Thyroid gland (tissue), 4 donors: Measurements from ENCODE around the gene ACTR1A. TPM values are rescaled to one million over a fixed set of nuclear protein-coding genes. Genes with fewer than 3 reads are reported as not detected.
A peak's percentile ranks its signal among the peaks of the same experiment; 100 is the strongest.

ENCODE experiments used
- DNase-seq, 2 donors: peaks; one replicate each; pipeline ENCODE4 v3.0.0-alpha.2; 2019
- H3K27ac ChIP-seq, 3 donors: fragments of 200-600 bp; sonication (generic); 1 replicate in 2 of 3; 2 replicates in 1 of 3; pipeline ENCODE4 v1.5.1; 2016 to 2019; ENCODE audit warnings: mild to moderate bottlenecking in 1 of 3, moderate library complexity in 1 of 3
- H3K27me3 ChIP-seq: fragments of 200-600 bp; sonication (generic); one replicate; pipeline ENCODE4 v1.5.1; 2019
- H3K36me3 ChIP-seq, 2 donors: fragments of 200-600 bp; sonication (generic); one replicate each; pipeline ENCODE4 v1.5.1; 2016 to 2019
- H3K4me1 ChIP-seq, 2 donors: fragments of 200-600 bp; sonication (generic); one replicate each; pipeline ENCODE4 v1.5.1; 2017 to 2019
- H3K4me3 ChIP-seq, 3 donors: fragments of 200-600 bp; sonication (generic); replicated peaks in 1 of 3; 1 replicate in 2 of 3; 2 replicates in 1 of 3; pipeline ENCODE4 v1.5.1; 2016; ENCODE audit warnings: mild to moderate bottlenecking in 1 of 3
- H3K9me3 ChIP-seq: fragments of 200-600 bp; sonication (generic); one replicate; pipeline ENCODE4 v1.5.1; 2017
- POLR2A ChIP-seq, 2 donors: fragments of 450-650 bp; IDR thresholded peaks; one replicate each; pipeline ENCODE4 v1.6.1; 2017; ENCODE audit warnings: antibody characterized with exemption in 2 of 2, mild to moderate bottlenecking in 2 of 2, moderate library complexity in 1 of 2
- WGBS, 2 donors: methylation state at CpG; one replicate each; pipeline ENCODE4 v1.1.5; 2017; 5-methylcytosine and 5-hydroxymethylcytosine counted together
- intact Hi-C: fragments of 100-400 bp; cut with DNase I; formaldehyde crosslinking; loops from one replicate; pipeline ENCODE4 v1.15.1; 2023
- total RNA-seq, 4 donors: library from RNA; depleted of rRNA; stranded (reverse); fragments of >200 nt; gene quantifications; one replicate each; pipeline ENCODE4 v1.2.3, GENCODE V29; 2016
- TF ChIP-seq, protein P1 (sequence below), 6 experiments: fragments of 200-600 bp in 3 of 6; fragments of 450-650 bp in 3 of 6; sonication (generic) in 3 of 6; IDR thresholded peaks; one replicate each; pipeline ENCODE4 v1.5.1; 2016 to 2019; ENCODE audit warnings: antibody characterized with exemption in 6 of 6, mild to moderate bottlenecking in 2 of 6, inconsistent platforms in 1 of 6, moderate library complexity in 1 of 6

Gene ACTR1A
- total RNA-seq, 4 donors from 2014 or later: 94.1 to 111 (median 103) TPM

DNA sequence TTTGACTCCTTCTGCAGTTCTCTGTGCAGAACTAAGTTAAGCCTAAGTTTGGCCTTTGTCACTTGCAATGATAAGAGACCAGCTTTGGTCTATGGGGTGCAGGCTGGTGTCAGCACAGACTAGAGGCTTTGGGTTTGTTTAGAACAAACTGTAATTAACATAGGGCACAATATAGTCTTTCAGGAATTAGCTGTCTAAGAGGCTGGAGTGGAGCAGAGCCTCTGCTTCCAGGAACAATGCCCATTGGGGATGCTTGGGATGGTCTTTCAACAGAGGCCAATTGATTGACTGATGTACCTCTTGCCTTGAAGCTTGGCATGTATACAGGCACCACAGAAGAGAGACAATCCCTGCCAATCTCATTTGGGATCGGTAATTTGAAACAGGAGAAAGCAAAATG is 6.0 kb upstream of the ACTR1A start:
- Histone ChIP-seq H3K4me3 (no peak overlapping the region), H3K9me3 (no peaks in the 10 kb centered on the region), H3K36me3 (peaks cover 0 to 4% of the 10 kb centered on the region in 2 donors), H3K27me3 (no peaks in the 10 kb centered on the region), H3K4me1 (peaks cover 20 to 28% of the 10 kb centered on the region in 2 donors), H3K27ac (no peak overlapping the region)
- intact Hi-C loops: loop anchor here (5.0 to 10.0 kb wide), 2 partner anchors 74 to 354 kb away; partner anchors contain the start of gene NOLC1
- WGBS, 2 donors: 81 to 94% methylated on average over 1 of the region's 1 CpG
- TF ChIP-seq, protein P1, sequence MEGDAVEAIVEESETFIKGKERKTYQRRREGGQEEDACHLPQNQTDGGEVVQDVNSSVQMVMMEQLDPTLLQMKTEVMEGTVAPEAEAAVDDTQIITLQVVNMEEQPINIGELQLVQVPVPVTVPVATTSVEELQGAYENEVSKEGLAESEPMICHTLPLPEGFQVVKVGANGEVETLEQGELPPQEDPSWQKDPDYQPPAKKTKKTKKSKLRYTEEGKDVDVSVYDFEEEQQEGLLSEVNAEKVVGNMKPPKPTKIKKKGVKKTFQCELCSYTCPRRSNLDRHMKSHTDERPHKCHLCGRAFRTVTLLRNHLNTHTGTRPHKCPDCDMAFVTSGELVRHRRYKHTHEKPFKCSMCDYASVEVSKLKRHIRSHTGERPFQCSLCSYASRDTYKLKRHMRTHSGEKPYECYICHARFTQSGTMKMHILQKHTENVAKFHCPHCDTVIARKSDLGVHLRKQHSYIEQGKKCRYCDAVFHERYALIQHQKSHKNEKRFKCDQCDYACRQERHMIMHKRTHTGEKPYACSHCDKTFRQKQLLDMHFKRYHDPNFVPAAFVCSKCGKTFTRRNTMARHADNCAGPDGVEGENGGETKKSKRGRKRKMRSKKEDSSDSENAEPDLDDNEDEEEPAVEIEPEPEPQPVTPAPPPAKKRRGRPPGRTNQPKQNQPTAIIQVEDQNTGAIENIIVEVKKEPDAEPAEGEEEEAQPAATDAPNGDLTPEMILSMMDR (IDR thresholded peaks at IDR 0.05): no peak
- TF ChIP-seq POLR2A (IDR thresholded peaks at IDR 0.05): no peak
- DNase-seq: no peak

DNA sequence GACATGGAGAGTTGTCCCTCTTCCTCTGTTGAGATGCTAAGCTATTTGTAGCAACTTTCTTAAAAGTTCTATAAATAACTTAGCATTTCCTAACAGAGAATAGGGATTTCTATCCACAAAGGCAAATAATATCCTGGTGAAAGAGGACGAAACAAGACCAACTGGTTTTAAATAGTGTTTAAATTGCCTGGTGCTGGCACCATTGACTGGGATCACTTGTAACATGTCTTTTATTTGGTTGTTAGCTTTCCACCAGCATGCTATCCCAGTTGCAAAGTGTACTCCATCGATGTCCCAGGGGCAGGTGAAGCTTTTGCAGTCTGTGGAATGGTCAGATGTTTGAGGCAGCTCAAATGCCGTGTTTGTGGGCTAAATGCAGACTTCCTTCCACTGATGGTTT is 5.0 kb upstream of the ACTR1A start:
- Histone ChIP-seq H3K36me3 (peaks cover 0 to 4% of the 10 kb centered on the region in 2 donors), H3K4me3 (no peak overlapping the region), H3K27ac (no peak overlapping the region), H3K9me3 (no peaks in the 10 kb centered on the region), H3K27me3 (no peaks in the 10 kb centered on the region), H3K4me1 (peaks cover 26 to 33% of the 10 kb centered on the region in 2 donors)
- intact Hi-C loops: loop anchor here (5.0 to 10.0 kb wide), 2 partner anchors 75 to 353 kb away; partner anchors contain the start of gene NOLC1
- 69 to 79% methylated on average over 3 of the region's 3 CpGs for WGBS, 2 donors
- DNase-seq: no peak
- TF ChIP-seq, protein P1 (IDR thresholded peaks at IDR 0.05): no peak
- TF ChIP-seq POLR2A (IDR thresholded peaks at IDR 0.05): no peak

DNA sequence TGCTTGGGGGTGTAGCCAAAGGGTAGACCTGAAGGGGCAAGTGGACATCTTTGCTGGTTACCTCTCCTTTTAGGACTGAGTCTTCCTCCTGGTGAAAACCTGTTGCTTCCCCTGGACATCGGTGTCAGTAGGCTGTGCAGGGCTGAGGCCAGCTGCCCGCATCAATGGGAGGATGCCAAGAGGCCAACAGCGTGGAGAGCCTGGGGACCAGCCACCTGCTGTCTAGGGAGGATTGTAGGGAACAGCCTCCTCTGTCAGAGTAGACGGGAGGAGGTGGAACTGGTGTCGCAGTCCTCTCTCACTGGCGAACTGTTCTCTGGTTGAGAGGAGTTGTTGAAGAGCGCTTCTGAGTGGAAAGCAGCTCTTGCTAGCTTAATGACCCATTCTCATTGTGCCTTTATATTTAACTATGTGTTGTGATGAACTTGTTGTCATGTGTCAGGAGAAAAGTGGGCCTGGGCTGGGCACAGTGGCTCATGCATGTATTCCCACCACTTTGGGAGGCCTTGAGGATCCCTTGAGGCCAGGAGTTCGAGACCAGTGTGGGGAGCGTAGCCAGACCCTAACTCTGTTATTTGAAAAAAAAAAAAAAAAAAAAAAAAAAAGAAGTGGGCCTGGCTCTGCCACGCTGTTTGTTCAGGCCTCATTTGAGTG is 3.1 kb upstream of the ACTR1A start:
- Histone ChIP-seq H3K4me3 (no peak overlapping the region), H3K4me1 (peaks cover 34 to 35% of the 10 kb centered on the region in 2 donors), H3K36me3 (peaks cover 0 to 4% of the 10 kb centered on the region in 2 donors), H3K27ac (no peak overlapping the region), H3K9me3 (no peaks in the 10 kb centered on the region), H3K27me3 (no peaks in the 10 kb centered on the region)
- WGBS, 2 donors: 27 to 38% methylated on average over 10 of the region's 10 CpGs
- DNase-seq: peak; percentile 69 to 72
- intact Hi-C loops: loop anchor here (5.0 to 10.0 kb wide), 2 partner anchors 77 to 351 kb away; partner anchors contain the start of gene NOLC1
- TF ChIP-seq, protein P1 (IDR thresholded peaks at IDR 0.05): no peak
- TF ChIP-seq POLR2A (IDR thresholded peaks at IDR 0.05): peak in 1 of 2 donors; percentile 40

DNA sequence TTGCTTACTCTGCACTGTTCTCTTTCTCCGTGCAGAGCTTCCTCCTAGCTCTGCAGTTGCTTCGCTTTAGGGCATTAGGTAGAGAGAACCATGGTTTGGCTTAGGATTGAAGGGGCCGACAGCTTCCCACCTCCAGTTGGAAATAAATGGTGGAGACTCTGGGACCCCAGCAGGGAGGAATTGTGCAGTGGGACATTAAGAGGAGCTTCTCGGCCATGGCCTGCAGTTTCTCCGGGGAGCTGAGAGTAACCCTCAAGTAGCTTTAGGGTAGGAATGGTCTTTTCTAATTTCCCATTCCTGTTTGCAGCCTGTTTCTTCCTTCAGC is 2.4 kb upstream of the ACTR1A start:
- DNase-seq: no peak
- 18 to 22% methylated on average over 5 of the region's 5 CpGs for WGBS, 2 donors
- Histone ChIP-seq H3K9me3 (no peaks in the 10 kb centered on the region), H3K4me3 (peak overlapping the region in 2 of 3 donors; percentile 55 to 92), H3K36me3 (peaks cover 0 to 4% of the 10 kb centered on the region in 2 donors), H3K27ac (peak overlapping the region in 1 of 3 donors; percentile 33), H3K27me3 (no peaks in the 10 kb centered on the region), H3K4me1 (peaks cover 34 to 35% of the 10 kb centered on the region in 2 donors)
- intact Hi-C loops: loop anchor here (5.0 to 10.0 kb wide), 2 partner anchors 77 to 350 kb away; partner anchors contain the start of gene NOLC1
- no peak for TF ChIP-seq POLR2A (IDR thresholded peaks at IDR 0.05)
- TF ChIP-seq, protein P1 (IDR thresholded peaks at IDR 0.05): no peak
